GM12878 (cell line): ENCODE data around the gene TCP1. TPM values are rescaled to one million over a fixed set of nuclear protein-coding genes. Genes with fewer than 3 reads are reported as not detected.

Source experiments
- ATAC-seq: fragments of 200-7000 bp; cut with Tn5 transposase; 3 replicates; pipeline ENCODE4 v1.9.1; 2020; ENCODE audit warnings: mild to moderate bottlenecking, moderate library complexity
- BruUV-seq: library from RNA; stranded (reverse); fragments of 400-500 nt; replicated peaks from 2 replicates; lab custom pipeline; 2021; lab: Mats Ljungman, UMichigan
- CTCF ChIA-PET: fragments of 300-600 bp; sonication (Branson Sonifier 250); formaldehyde crosslinking; extraction: SDS; loops from one replicate; lab custom pipeline; 2021; ENCODE audit warnings: inconsistent platforms; lab: Yijun Ruan, JAX
- POLR2A ChIA-PET: fragments of 350-600 bp; formaldehyde crosslinking; extraction: SDS; loops from one replicate; lab custom pipeline; 2021; ENCODE audit warnings: inconsistent platforms; lab: Charles Lee
- RAD21 ChIA-PET: fragments of 300-600 bp; sonication (Branson Sonifier 250); formaldehyde crosslinking; loops from one replicate; lab custom pipeline; 2023; ENCODE audit warnings: antibody characterized with exemption; ENCODE audit not compliant: unreplicated experiment; lab: Charles Lee
- SMC1A ChIA-PET: fragments of 300-600 bp; sonication (Branson Sonifier 250); formaldehyde crosslinking; loops from one replicate; lab custom pipeline; 2023; ENCODE audit not compliant: unreplicated experiment, uncharacterized antibody; lab: Charles Lee
- DNase-seq: peaks from one replicate; pipeline ENCODE4 v3.0.0-alpha.2; 2011; ENCODE audit warnings: low read depth, low spot score
- FAIRE-seq: peaks from 3 replicates; lab custom pipeline; 2011; peaks lifted over from hg19 to GRCh38; lab: Jason Lieb, UNC
- H2AFZ ChIP-seq: 2 replicates; pipeline ENCODE4 v1.6.0; 2011; ENCODE audit warnings: low read depth, low read length, control low read depth; ENCODE audit not compliant: control insufficient read depth
- H3K27ac ChIP-seq: 2 replicates; pipeline ENCODE4 v1.5.1; 2011; ENCODE audit warnings: control low read depth; ENCODE audit not compliant: control insufficient read depth, insufficient read depth
- H3K27me3 ChIP-seq, 2 experiments: replicated peaks in 1 of 2; 2 replicates each; pipeline versions ENCODE4 v1.6.0 to v1.6.1; 2011; ENCODE audit warnings: low read length in 1 of 2; ENCODE audit not compliant: control insufficient read depth in 2 of 2, insufficient read depth in 2 of 2
- H3K36me3 ChIP-seq, 2 experiments: 2 replicates each; pipeline ENCODE4 v1.5.1; 2011; ENCODE audit warnings: low read length in 1 of 2; ENCODE audit not compliant: control insufficient read depth in 2 of 2, insufficient read depth in 2 of 2
- H3K4me1 ChIP-seq: 2 replicates; pipeline ENCODE4 v1.6.1; 2011; ENCODE audit warnings: mild to moderate bottlenecking, low read length, moderate library complexity, mixed read lengths; ENCODE audit not compliant: control insufficient read depth, insufficient read depth
- H3K4me2 ChIP-seq: 2 replicates; pipeline ENCODE4 v1.6.0; 2011; ENCODE audit warnings: control low read depth; ENCODE audit not compliant: control insufficient read depth, insufficient read depth
- H3K4me3 ChIP-seq: fragments of 200-600 bp; sonication (generic); 2 replicates; pipeline ENCODE4 v1.5.1; 2016
- H3K79me2 ChIP-seq: 2 replicates; pipeline ENCODE4 v1.6.0; 2011; ENCODE audit warnings: low read length; ENCODE audit not compliant: control insufficient read depth, insufficient read depth
- H3K9ac ChIP-seq: 2 replicates; pipeline ENCODE4 v1.8.0; 2011; ENCODE audit warnings: low read length, control low read depth, mixed read lengths; ENCODE audit not compliant: control insufficient read depth, insufficient read depth
- H3K9me3 ChIP-seq: replicated peaks from 3 replicates; pipeline ENCODE4 v1.5.1; 2011; ENCODE audit warnings: mild to moderate bottlenecking, low read length; ENCODE audit not compliant: control insufficient read depth, insufficient read depth
- H4K20me1 ChIP-seq: 2 replicates; pipeline ENCODE4 v1.6.0; 2011; ENCODE audit not compliant: control insufficient read depth, insufficient read depth
- ATF2 ChIP-seq: IDR thresholded peaks from 2 replicates; pipeline ENCODE4 v1.6.1; 2012; ENCODE audit warnings: low read length, inconsistent platforms
- BHLHE40 ChIP-seq, 2 experiments: fragments of 450-650 bp in 1 of 2; IDR thresholded peaks; 2 replicates each; pipeline ENCODE4 v1.6.1; 2011 to 2017; ENCODE audit warnings: low read depth in 2 of 2, borderline replicate concordance in 1 of 2, improper control_type of control experiment in 1 of 2, low read length in 1 of 2, mild to moderate bottlenecking in 1 of 2
- DPF2 ChIP-seq: fragments of 450-650 bp; IDR thresholded peaks from 2 replicates; pipeline ENCODE4 v1.6.1; 2017; ENCODE audit warnings: mild to moderate bottlenecking
- KAT2A ChIP-seq: conservative IDR thresholded peaks from 2 replicates; pipeline ENCODE4 v1.6.1; 2011; ENCODE audit warnings: low read depth, low read length; ENCODE audit not compliant: control insufficient read depth
- NFYA ChIP-seq: IDR thresholded peaks from 2 replicates; pipeline ENCODE4 v1.6.1; 2011; ENCODE audit warnings: low read depth, mild to moderate bottlenecking, low read length, improper control_type of control experiment, borderline replicate concordance
- NRF1 ChIP-seq: conservative IDR thresholded peaks from 2 replicates; pipeline ENCODE4 v1.6.1; 2011; ENCODE audit warnings: mild to moderate bottlenecking, low read depth, low read length, improper control_type of control experiment
- RBBP5 ChIP-seq: fragments of 200-600 bp; sonication (generic); conservative IDR thresholded peaks from 2 replicates; pipeline ENCODE4 v1.6.1; 2016
- SIN3A ChIP-seq: IDR thresholded peaks from 2 replicates; pipeline ENCODE4 v1.6.1; 2012; ENCODE audit warnings: low read depth, low read length, improper control_type of control experiment
- SMARCA5 ChIP-seq: fragments of 450-650 bp; IDR thresholded peaks from 2 replicates; pipeline ENCODE4 v1.6.1; 2017; ENCODE audit warnings: mild to moderate bottlenecking
- WGBS: methylation state at CpG from one replicate; pipeline ENCODE4 v1.1.6; 2016; ENCODE audit warnings: low lambda C conversion rate; ENCODE audit not compliant: insufficient replicate concordance, insufficient coverage; ENCODE audit errors: missing lambda C conversion rate; 5-methylcytosine and 5-hydroxymethylcytosine counted together
- in situ Hi-C: fragments of 300-500 bp; cut with MboI; formaldehyde crosslinking; loops from 9 replicates; pipeline ENCODE4 v1.14.3; 2018; ENCODE audit warnings: mixed read lengths
- intact Hi-C: fragments of 100-400 bp; cut with micrococcal nuclease; formaldehyde crosslinking; loops from one replicate; pipeline ENCODE4 v1.14.2; 2022; ENCODE audit not compliant: unreplicated experiment
- polyA plus RNA-seq, 11 experiments: library from polyadenylated mRNA; depleted of rRNA in 4 of 11; unstranded in 6 of 11; stranded (reverse) in 5 of 11; fragments of >200 nt; fragmentation: Nextera tagmentation in 4 of 11; fragmentation: Illumina TruSeq in 1 of 11; extraction: Ambion mirVana in 4 of 11; extraction: Trizol in 1 of 11; gene quantifications; 1 replicate in 1 of 11; 2 replicates in 10 of 11; pipeline versions ENCODE4 v1.2.1 to v1.2.3, GENCODE V29; 2011 to 2016; ENCODE audit warnings: inconsistent platforms in 2 of 11, missing spikeins in 2 of 11, low read depth in 1 of 11
- total RNA-seq, 4 experiments: library from RNA; depleted of rRNA in 3 of 4; stranded (reverse); fragments of >200 nt in 3 of 4; fragmentation: Illumina TruSeq in 1 of 4; extraction: Trizol in 1 of 4; gene quantifications; 2 replicates each; pipeline versions ENCODE4 v1.2.1 to v1.2.3, GENCODE V29; 2013 to 2021

TCP1 gene
- total and polyA plus RNA-seq, 10 of the 15 experiments (the other 5 are each of a cell fraction or from before 2014, with no cell fraction given): 133 to 457 (median 306) TPM

GRCh38 chr6:159778131-159778530 is 11.3 kb downstream of the TCP1 start:
- POLR2A ChIA-PET: interaction anchor here (0.6 to 1.2 kb wide), 3 partner anchors 11 to 164 kb away, joined by 4 to 5 read pairs (median 4); no protein-coding TSS in a partner anchor
- no peaks in the 10 kb centered on the region for H3K27me3 ChIP-seq
- intact Hi-C loops (no loop called here), in situ Hi-C loops (no loop called here)
- ATAC-seq (no peak), DNase-seq (no peak), FAIRE-seq (no peak)
- no peak for TF ChIP-seq DPF2
- no peak for TF ChIP-seq NFYA
- TF ChIP-seq ATF2: no peak
- TF ChIP-seq RBBP5: no peak
- TF ChIP-seq NRF1: no peak
- no peak for TF ChIP-seq BHLHE40 (IDR thresholded peaks at IDR 0.05; ENCODE audit: borderline replicate concordance in 1 of 2, low read depth in 2 of 2, low read length in 1 of 2)
- no peak for TF ChIP-seq SMARCA5
- no peak for TF ChIP-seq KAT2A
- no peak for TF ChIP-seq SIN3A
- H2AFZ ChIP-seq: no peak overlapping the region
- H3K9ac ChIP-seq: no peak overlapping the region
- RAD21 ChIA-PET: no interaction called here
- SMC1A ChIA-PET: interaction anchor here (0.6 to 0.7 kb wide), 2 partner anchors 30 to 190 kb away, joined by 3 read pairs; no protein-coding TSS in a partner anchor
- no peaks in the 10 kb centered on the region for H3K4me1 ChIP-seq
- peaks cover 3 to 49% of the 10 kb centered on the region in 2 experiments for H3K36me3 ChIP-seq
- H3K4me3 ChIP-seq: no peak overlapping the region
- H4K20me1 ChIP-seq: no peaks in the 10 kb centered on the region
- CTCF ChIA-PET: no interaction called here
- no peak overlapping the region for H3K4me2 ChIP-seq
- WGBS: 92% methylated on average over 1 of the region's 1 CpG
- H3K79me2 ChIP-seq: peaks cover 2% of the 10 kb centered on the region
- no peaks in the 10 kb centered on the region for H3K9me3 ChIP-seq
- H3K27ac ChIP-seq: no peak overlapping the region
- BruUV-seq: no TSS peak
